HCT116 (cell line): Measurements from ENCODE around the gene SLC38A8. TPM values are rescaled to one million over a fixed set of nuclear protein-coding genes. Genes with fewer than 3 reads are reported as not detected.

Experiments used
- ATAC-seq: fragments of 200-7000 bp; cut with Tn5 transposase; 2 replicates; pipeline ENCODE4 v1.9.1; 2020; ENCODE audit warnings: mild to moderate bottlenecking, moderate library complexity
- BruUV-seq: library from RNA; stranded (reverse); fragments of 400-500 nt; replicated peaks from 2 replicates; lab custom pipeline; 2021; lab: Mats Ljungman, UMichigan
- CTCF ChIA-PET: fragments of 300-600 bp; sonication (Branson Sonifier 250); formaldehyde crosslinking; loops from one replicate; lab custom pipeline; 2021; ENCODE audit warnings: antibody characterized with exemption; lab: Charles Lee
- POLR2A ChIA-PET: fragments of 300-600, 350-600 bp; sonication (Branson Sonifier 250); formaldehyde crosslinking; loops from one replicate; lab custom pipeline; 2021; ENCODE audit warnings: antibody characterized with exemption; lab: Charles Lee
- RAD21 ChIA-PET, 2 experiments: fragments of 300-600 bp; sonication (Branson Sonifier 250); formaldehyde crosslinking; loops; one replicate each; lab custom pipeline; 2023; ENCODE audit warnings: low total read pairs in 2 of 2; ENCODE audit not compliant: uncharacterized antibody in 2 of 2, unreplicated experiment in 2 of 2, low non-redundant PET in 1 of 2; lab: Charles Lee
- DNase-seq: peaks from one replicate; pipeline ENCODE4 v3.0.0-alpha.2; 2010; ENCODE audit warnings: low read depth, low spot score
- H2AFZ ChIP-seq: fragments of 200-600 bp; shearing (Covaris generic), sonication (generic); 2 replicates; pipeline ENCODE4 v1.6.1; 2017; ENCODE audit warnings: low read depth, mixed run types, mixed read lengths, antibody characterized with exemption, low read length; ENCODE audit not compliant: poor library complexity, severe bottlenecking
- H3K27ac ChIP-seq: 2 replicates; pipeline ENCODE4 v1.5.1; 2012; ENCODE audit warnings: low read depth, low read length
- H3K27me3 ChIP-seq: fragments of 200-600 bp; sonication (generic); 2 replicates; pipeline ENCODE4 v1.6.1; 2016; ENCODE audit warnings: mixed run types, low read length, mixed read lengths; ENCODE audit not compliant: insufficient read depth
- H3K36me3 ChIP-seq, 2 experiments: fragments of 200-500 bp in 1 of 2; fragments of 200-600 bp in 1 of 2; sonication (Bioruptor generic) in 1 of 2; sonication (generic) in 1 of 2; 2 replicates each; pipeline versions ENCODE4 v1.5.1 to v1.6.1; 2014 to 2016; ENCODE audit warnings: low read length in 2 of 2, inconsistent platforms in 1 of 2, mixed read lengths in 1 of 2, mixed run types in 1 of 2; ENCODE audit not compliant: insufficient read depth in 2 of 2, control insufficient read depth in 1 of 2
- H3K4me1 ChIP-seq, 2 experiments: fragments of 200-600 bp in 1 of 2; sonication (generic) in 1 of 2; 2 replicates each; pipeline versions ENCODE4 v1.5.1 to v1.6.1; 2012 to 2017; ENCODE audit warnings: low read length in 2 of 2, inconsistent platforms in 1 of 2, mild to moderate bottlenecking in 1 of 2, mixed read lengths in 1 of 2, mixed run types in 1 of 2, moderate library complexity in 1 of 2; ENCODE audit not compliant: insufficient read depth in 2 of 2, control insufficient read depth in 1 of 2
- H3K4me2 ChIP-seq: fragments of 200-600 bp; sonication (generic); 2 replicates; pipeline ENCODE4 v1.6.1; 2017; ENCODE audit warnings: mixed run types, low read length, mixed read lengths
- H3K4me3 ChIP-seq, 2 experiments: fragments of 200-600 bp in 1 of 2; sonication (generic) in 1 of 2; replicated peaks in 1 of 2; 2 replicates each; pipeline ENCODE4 v1.5.1; 2011 to 2016; ENCODE audit warnings: low read length in 2 of 2, control low read depth in 1 of 2, low read depth in 1 of 2, mild to moderate bottlenecking in 1 of 2, mixed read lengths in 1 of 2, mixed run types in 1 of 2
- H3K79me2 ChIP-seq: fragments of 200-600 bp; sonication (generic); 2 replicates; pipeline ENCODE4 v1.6.1; 2017; ENCODE audit warnings: mild to moderate bottlenecking, mixed run types, low read length, moderate library complexity, mixed read lengths; ENCODE audit not compliant: insufficient read depth
- H3K9ac ChIP-seq: fragments of 200-600 bp; sonication (generic); 2 replicates; pipeline ENCODE4 v1.6.1; 2016; ENCODE audit warnings: low read length, mixed read lengths
- H3K9me2 ChIP-seq: fragments of 200-600 bp; sonication (generic), shearing (Covaris generic); 2 replicates; pipeline ENCODE4 v1.6.1; 2017; ENCODE audit warnings: mixed run types, mild to moderate bottlenecking, moderate library complexity; ENCODE audit not compliant: insufficient read depth
- H3K9me3 ChIP-seq, 2 experiments: fragments of 200-500 bp in 1 of 2; fragments of 200-600 bp in 1 of 2; sonication (Bioruptor generic) in 1 of 2; sonication (generic) in 1 of 2; 2 replicates each; pipeline ENCODE4 v1.6.1; 2014 to 2017; ENCODE audit warnings: low read length in 2 of 2, mixed read lengths in 2 of 2, inconsistent platforms in 1 of 2, low read depth in 1 of 2, mild to moderate bottlenecking in 1 of 2, mixed run types in 1 of 2, moderate library complexity in 1 of 2; ENCODE audit not compliant: control insufficient read depth in 1 of 2, insufficient read depth in 1 of 2
- H4K20me1 ChIP-seq: fragments of 200-600 bp; sonication (generic), shearing (Covaris generic); 2 replicates; pipeline ENCODE4 v1.6.1; 2017; ENCODE audit warnings: mixed run types, mild to moderate bottlenecking, moderate library complexity; ENCODE audit not compliant: insufficient read depth
- ATF3 ChIP-seq: IDR thresholded peaks from 2 replicates; pipeline ENCODE4 v1.6.1; 2012
- CTCF ChIP-seq, 3 experiments: fragments of 200-600 bp in 1 of 3; sonication (generic) in 1 of 3; IDR thresholded peaks in 2 of 3; conservative IDR thresholded peaks in 1 of 3; 2 replicates each; pipeline ENCODE4 v1.5.1; 2012 to 2017; ENCODE audit warnings: low read depth in 2 of 3, low read length in 2 of 3, antibody characterized with exemption in 1 of 3, borderline replicate concordance in 1 of 3, control low read depth in 1 of 3, mild to moderate bottlenecking in 1 of 3, mixed read lengths in 1 of 3, mixed run types in 1 of 3, moderate library complexity in 1 of 3; ENCODE audit not compliant: insufficient read depth in 1 of 3
- ELF1 ChIP-seq: IDR thresholded peaks from 2 replicates; pipeline ENCODE4 v1.6.1; 2012; ENCODE audit warnings: low read depth, borderline replicate concordance
- JUND ChIP-seq: IDR thresholded peaks from 2 replicates; pipeline ENCODE4 v1.6.1; 2012
- MAX ChIP-seq: IDR thresholded peaks from 2 replicates; pipeline ENCODE4 v1.6.1; 2012
- POLR2A ChIP-seq: IDR thresholded peaks from 2 replicates; pipeline ENCODE4 v1.7.0; 2011; ENCODE audit warnings: borderline replicate concordance; ENCODE audit not compliant: insufficient read depth, insufficient read length; ENCODE audit errors: extremely low read depth
- SP1 ChIP-seq: IDR thresholded peaks from 2 replicates; pipeline ENCODE4 v1.6.1; 2012; ENCODE audit warnings: low read depth
- ZFX ChIP-seq: fragments of 450-650 bp; IDR thresholded peaks from 2 replicates; pipeline ENCODE4 v1.6.1; 2017
- intact Hi-C: fragments of 100-400 bp; cut with micrococcal nuclease; formaldehyde crosslinking; loops from 2 replicates; pipeline ENCODE4 v1.10.0; 2022
- total RNA-seq: library from RNA; stranded (reverse); gene quantifications from one replicate; pipeline ENCODE4 v1.2.1, GENCODE V29; 2021; ENCODE audit not compliant: unreplicated experiment

The SLC38A8 gene
- total RNA-seq, 1 experiment from 2014 or later = not detected

GRCh38 chr16:84055801-84056634 is 13.4 kb upstream of the SLC38A8 start:
- no peaks in the 10 kb centered on the region for H3K79me2 ChIP-seq
- H3K27ac ChIP-seq = no peak overlapping the region
- no peak overlapping the region for H3K4me3 ChIP-seq
- H4K20me1 ChIP-seq = no peaks in the 10 kb centered on the region
- TF ChIP-seq MAX (no peak), ZFX (no peak), POLR2A (no peak), JUND (no peak), ELF1 (no peak), ATF3 (no peak), SP1 (no peak), CTCF (IDR thresholded peaks at IDR 0.05 in 2 of 3, conservative IDR thresholded peaks at IDR 0.05 in 1 of 3; ENCODE audit: borderline replicate concordance in 1 of 3, insufficient read depth in 1 of 3, low read depth in 2 of 3, low read length in 2 of 3) (no peak)
- H3K9ac ChIP-seq = no peak overlapping the region
- H3K4me1 ChIP-seq = no peaks in the 10 kb centered on the region
- ChIA-PET POLR2A (no interaction called here), CTCF (no interaction called here), RAD21 (no interaction called here)
- no peaks in the 10 kb centered on the region for H3K9me2 ChIP-seq
- intact Hi-C loops = no loop called here
- no peaks in the 10 kb centered on the region for H3K27me3 ChIP-seq
- DNase-seq (no peak), ATAC-seq (no peak)
- H3K4me2 ChIP-seq = no peak overlapping the region
- BruUV-seq = no TSS peak
- no peaks in the 10 kb centered on the region for H3K9me3 ChIP-seq
- H2AFZ ChIP-seq = no peak overlapping the region
- H3K36me3 ChIP-seq = peaks cover 31 to 49% of the 10 kb centered on the region in 2 experiments
